ENCODE data around the gene IPCEF1.

- TF ChIP-seq EZH2phosphoT487 (IDR thresholded peaks at IDR 0.05; ENCODE audit: insufficient read depth, low read depth) = no peak
- no peak for TF ChIP-seq EZH2 (IDR thresholded peaks at IDR 0.05; ENCODE audit: insufficient read depth, poor library complexity, severe bottlenecking)
These were observed 26.1 kb upstream of the IPCEF1 start for GRCh38 chr6:154382740-154383139.

Measured in GM23248 (cell line).